SHP77 treated with DMSO at 0.1 percent for 48 hours (cell line): ENCODE data around the gene INPP4B.
"Not testable (repeated sequence)": the region's sequence is repeated elsewhere in the genome, so short reads cannot be mapped to it uniquely, and the experiment has no call there.

ENCODE experiments used
- DNase-seq: peaks from one replicate; lab custom pipeline; 2025; lab: John Stamatoyannopoulos, UW

INPP4B gene

GRCh38 chr4:142085513-142086292 lies 760.4 kb downstream of the INPP4B start:
- no peak for DNase-seq

- DNase-seq, result no peak
These were observed 762.8 kb downstream of the INPP4B start for GRCh38 chr4:142083264-142083663.

- no peak for DNase-seq
These were observed 765.1 kb downstream of the INPP4B start for GRCh38 chr4:142081025-142081424.

GRCh38 chr4:142079959-142080358 lies 766.1 kb downstream of the INPP4B start:
- DNase-seq, result no peak

- DNase-seq, result no peak
These were observed 769.1 kb downstream of the INPP4B start for GRCh38 chr4:142077048-142077447.

- DNase-seq, result not testable (repeated sequence)
These were observed 777.8 kb downstream of the INPP4B start for GRCh38 chr4:142068304-142068703.

GRCh38 chr4:142066562-142066961 lies 779.5 kb downstream of the INPP4B start:
- not testable (repeated sequence) for DNase-seq

GRCh38 chr4:142065086-142065647 lies 780.9 kb downstream of the INPP4B start:
- DNase-seq, result no peak

- no peak for DNase-seq
These were observed 781.9 kb downstream of the INPP4B start for GRCh38 chr4:142064181-142064580.

- DNase-seq, result no peak
These were observed 800.1 kb downstream of the INPP4B start for GRCh38 chr4:142045996-142046395.

- no peak for DNase-seq
These were observed 801.8 kb downstream of the INPP4B start for GRCh38 chr4:142044271-142044670.

GRCh38 chr4:142043509-142043908 lies 802.6 kb downstream of the INPP4B start:
- no peak for DNase-seq

- DNase-seq, result no peak
These were observed 804.3 kb downstream of the INPP4B start for GRCh38 chr4:142041788-142042187.

- no peak for DNase-seq
These were observed 806.1 kb downstream of the INPP4B start for GRCh38 chr4:142040043-142040442.

- no peak for DNase-seq
These were observed 809.1 kb downstream of the INPP4B start for GRCh38 chr4:142036795-142037583.

- DNase-seq, result no peak
These were observed 810.5 kb downstream of the INPP4B start for GRCh38 chr4:142035566-142035965.

GRCh38 chr4:142034101-142034500 lies 812.0 kb downstream of the INPP4B start:
- DNase-seq, result no peak

GRCh38 chr4:142030010-142030409 lies 816.1 kb downstream of the INPP4B start:
- DNase-seq, result no peak

GRCh38 chr4:142021761-142022160 lies 824.3 kb downstream of the INPP4B start:
- no peak for DNase-seq

- DNase-seq, result no peak
These were observed 824.9 kb downstream of the INPP4B start for GRCh38 chr4:142021181-142021580.

- DNase-seq, result no peak
These were observed 830.1 kb downstream of the INPP4B start for GRCh38 chr4:142016031-142016430.

GRCh38 chr4:142009751-142010150 lies 836.4 kb downstream of the INPP4B start:
- no peak for DNase-seq

- no peak for DNase-seq
These were observed 840.6 kb downstream of the INPP4B start for GRCh38 chr4:142005519-142005918.
